Measurements from ENCODE around the gene SLC9A9. TPM values are rescaled to one million over a fixed set of nuclear protein-coding genes. Genes with fewer than 3 reads are reported as not detected.

SLC9A9 gene
- total RNA-seq, 1 experiment from 2014 or later: 7.9 TPM

GRCh38 chr3:143600756-143601718 lies 247.2 kb downstream of the SLC9A9 start:
- no peak for DNase-seq (ENCODE audit: low read depth)

- no peak for DNase-seq (ENCODE audit: low read depth)
Measured at GRCh38 chr3:143597774-143598652, 250.3 kb downstream of the SLC9A9 start.

DNA sequence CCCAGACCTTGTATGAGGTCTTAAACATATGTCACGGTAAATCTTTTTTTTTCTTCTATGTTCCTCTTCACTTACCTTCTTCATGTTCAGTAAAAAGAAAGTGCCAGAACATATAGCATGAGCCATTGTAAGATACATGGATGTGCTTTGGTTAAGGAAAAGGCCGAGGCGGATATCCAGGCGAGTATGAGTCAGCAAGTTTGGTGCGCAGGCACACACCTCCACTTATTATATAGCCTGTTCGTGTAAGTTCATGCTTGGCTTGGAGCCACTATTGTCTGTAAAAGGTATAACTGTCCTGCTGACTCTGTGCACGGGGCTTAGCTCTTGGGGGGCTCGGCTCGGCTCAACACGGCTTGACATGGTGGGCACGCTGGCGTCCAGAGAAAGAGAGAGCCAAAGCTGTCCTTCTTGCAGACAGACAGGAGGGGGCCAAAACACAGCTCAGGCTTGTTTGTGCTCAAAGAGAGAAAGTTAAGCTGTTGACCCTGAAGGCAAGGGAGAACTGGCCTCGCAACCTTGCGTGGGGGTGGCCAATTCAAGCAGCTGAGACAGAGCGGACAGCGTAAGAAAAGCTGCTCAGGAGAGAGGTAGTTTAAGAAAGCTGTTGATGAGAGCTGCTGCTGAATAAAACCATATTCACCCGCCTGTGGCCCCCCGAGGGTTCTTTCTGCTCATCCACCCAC lies 251.2 kb downstream of the SLC9A9 start:
- no peak for DNase-seq (ENCODE audit: low read depth)

GRCh38 chr3:143595456-143596077 lies 252.7 kb downstream of the SLC9A9 start:
- DNase-seq (ENCODE audit: low read depth): no peak

DNA sequence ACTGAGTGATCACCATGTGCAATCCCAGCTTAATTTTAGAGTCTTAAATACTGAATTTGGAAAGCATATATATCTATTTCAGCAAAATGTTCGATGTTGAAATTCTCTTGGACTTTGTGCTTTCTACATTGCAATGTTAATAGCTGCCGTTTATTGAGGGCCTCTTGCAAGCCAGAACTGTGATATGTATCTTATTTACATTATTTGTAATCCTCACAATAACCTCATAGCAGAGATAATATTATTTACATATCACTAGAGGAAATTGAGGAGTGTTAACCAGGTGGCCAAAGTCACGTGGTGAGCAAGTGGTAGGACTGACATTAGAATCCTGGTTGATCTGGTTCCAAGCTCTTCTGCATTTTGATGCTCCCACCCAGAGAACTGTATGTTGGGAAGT lies 254.1 kb downstream of the SLC9A9 start:
- no peak for DNase-seq (ENCODE audit: low read depth)

- DNase-seq (ENCODE audit: low read depth): no peak
Measured at GRCh38 chr3:143590660-143591059, 257.6 kb downstream of the SLC9A9 start.

- DNase-seq (ENCODE audit: low read depth): no peak
Measured at GRCh38 chr3:143586576-143586975, 261.7 kb downstream of the SLC9A9 start.

GRCh38 chr3:143585720-143586456 lies 262.4 kb downstream of the SLC9A9 start:
- no peak for DNase-seq (ENCODE audit: low read depth)

DNA sequence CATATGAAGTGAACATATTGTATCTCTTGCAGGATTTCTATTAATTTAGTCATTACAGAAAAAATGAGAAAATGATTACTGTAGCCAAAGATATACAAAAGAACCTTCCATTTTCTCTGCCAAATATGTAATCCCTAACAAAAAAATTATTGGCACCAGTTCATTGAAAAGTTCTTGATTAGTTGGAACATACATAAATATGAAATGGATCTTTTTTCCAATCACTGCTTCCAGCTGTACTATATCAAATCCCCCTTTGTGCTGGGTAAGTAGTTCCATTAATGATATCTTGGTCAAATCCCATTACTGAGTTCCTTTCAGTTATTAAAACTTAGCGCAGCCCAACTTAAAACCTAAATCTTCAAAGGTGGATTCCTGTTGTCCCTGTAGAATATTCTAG lies 263.8 kb downstream of the SLC9A9 start:
- DNase-seq (ENCODE audit: low read depth): no peak

- no peak for DNase-seq (ENCODE audit: low read depth)
Measured at GRCh38 chr3:143581972-143582722, 266.1 kb downstream of the SLC9A9 start.

GRCh38 chr3:143578810-143579435 lies 269.3 kb downstream of the SLC9A9 start:
- DNase-seq (ENCODE audit: low read depth): peak; percentile 59

- no peak for DNase-seq (ENCODE audit: low read depth)
Measured at GRCh38 chr3:143576568-143577270, 271.5 kb downstream of the SLC9A9 start.

DNA sequence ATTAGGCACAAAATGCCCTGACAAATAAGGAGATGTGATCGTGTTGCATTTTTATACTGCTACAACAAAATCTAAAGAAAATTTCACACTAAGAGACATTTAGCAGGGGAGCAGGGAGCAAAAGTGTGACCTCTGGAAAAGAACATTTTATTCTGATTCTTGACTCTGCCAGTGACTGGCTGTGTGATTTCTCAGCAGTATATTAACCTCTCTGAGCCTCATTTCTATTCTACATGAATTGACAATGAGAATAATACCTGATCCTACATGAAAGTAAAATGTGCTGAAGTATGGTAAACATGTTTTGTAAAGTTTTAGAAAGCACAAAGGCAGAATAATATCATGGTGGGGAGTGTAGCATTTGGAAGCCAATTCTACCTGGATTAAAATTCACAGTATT lies 273.3 kb downstream of the SLC9A9 start:
- no peak for DNase-seq (ENCODE audit: low read depth)

GRCh38 chr3:143573610-143574303 lies 274.5 kb downstream of the SLC9A9 start:
- DNase-seq (ENCODE audit: low read depth): no peak

DNA sequence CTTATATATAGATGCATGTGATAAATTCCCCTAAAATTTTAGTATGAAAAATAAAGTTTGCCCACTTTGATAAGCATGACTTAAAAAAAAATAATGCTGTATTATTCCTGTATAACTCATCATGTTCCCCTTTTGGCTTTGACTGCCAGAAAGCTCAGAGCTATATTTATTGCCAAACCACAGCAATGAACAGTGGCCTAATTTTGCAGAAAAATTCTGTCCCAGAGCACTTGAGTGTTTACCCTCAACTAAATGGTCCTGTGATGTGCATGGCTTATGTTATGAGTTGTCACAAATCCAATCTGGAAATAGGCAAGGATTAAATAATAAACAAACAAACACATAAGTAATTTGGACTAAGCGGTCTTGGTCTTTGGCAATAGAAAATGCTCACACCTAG lies 276.7 kb downstream of the SLC9A9 start:
- DNase-seq (ENCODE audit: low read depth): peak; percentile 43

DNA sequence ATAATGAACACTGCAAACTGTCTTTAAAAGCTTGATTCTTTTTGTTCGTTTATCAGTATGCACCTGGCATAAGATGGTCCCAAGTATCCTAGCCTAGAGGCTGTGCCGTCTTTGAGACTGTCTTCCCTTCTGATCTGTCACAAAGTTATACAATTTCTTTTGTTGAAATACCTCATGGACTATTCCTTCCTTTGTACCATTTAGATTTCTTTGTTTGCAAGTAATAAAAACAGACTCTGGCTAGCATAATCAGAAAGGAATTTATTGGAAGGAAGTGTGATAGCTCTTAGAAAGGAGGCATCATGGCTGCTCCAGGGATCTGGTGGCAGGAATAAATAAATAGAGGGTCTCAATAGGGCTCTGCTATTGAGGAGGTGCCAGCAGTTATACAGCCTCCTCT lies 280.4 kb downstream of the SLC9A9 start:
- DNase-seq (ENCODE audit: low read depth): no peak

GRCh38 chr3:143565951-143566350 lies 282.3 kb downstream of the SLC9A9 start:
- DNase-seq (ENCODE audit: low read depth): no peak

GRCh38 chr3:143563786-143564185 lies 284.5 kb downstream of the SLC9A9 start:
- DNase-seq (ENCODE audit: low read depth): no peak

Measured in LHCN-M2 (cell line).